Lower leg skin (tissue), 3 donors: ENCODE data around the gene SNAPIN.

ENCODE experiments used
- POLR2A ChIP-seq, 2 donors: fragments of 450-650 bp; IDR thresholded peaks; one replicate each; pipeline ENCODE4 v1.6.1; 2016 to 2017; ENCODE audit warnings: antibody characterized with exemption in 2 of 2, mild to moderate bottlenecking in 1 of 2, moderate library complexity in 1 of 2
- TF ChIP-seq, protein P1 (sequence below), 3 donors: fragments of 450-650 bp; IDR thresholded peaks; one replicate each; pipeline ENCODE4 v1.5.1; 2016; ENCODE audit warnings: antibody characterized with exemption in 3 of 3, mild to moderate bottlenecking in 3 of 3, moderate library complexity in 2 of 3

DNA sequence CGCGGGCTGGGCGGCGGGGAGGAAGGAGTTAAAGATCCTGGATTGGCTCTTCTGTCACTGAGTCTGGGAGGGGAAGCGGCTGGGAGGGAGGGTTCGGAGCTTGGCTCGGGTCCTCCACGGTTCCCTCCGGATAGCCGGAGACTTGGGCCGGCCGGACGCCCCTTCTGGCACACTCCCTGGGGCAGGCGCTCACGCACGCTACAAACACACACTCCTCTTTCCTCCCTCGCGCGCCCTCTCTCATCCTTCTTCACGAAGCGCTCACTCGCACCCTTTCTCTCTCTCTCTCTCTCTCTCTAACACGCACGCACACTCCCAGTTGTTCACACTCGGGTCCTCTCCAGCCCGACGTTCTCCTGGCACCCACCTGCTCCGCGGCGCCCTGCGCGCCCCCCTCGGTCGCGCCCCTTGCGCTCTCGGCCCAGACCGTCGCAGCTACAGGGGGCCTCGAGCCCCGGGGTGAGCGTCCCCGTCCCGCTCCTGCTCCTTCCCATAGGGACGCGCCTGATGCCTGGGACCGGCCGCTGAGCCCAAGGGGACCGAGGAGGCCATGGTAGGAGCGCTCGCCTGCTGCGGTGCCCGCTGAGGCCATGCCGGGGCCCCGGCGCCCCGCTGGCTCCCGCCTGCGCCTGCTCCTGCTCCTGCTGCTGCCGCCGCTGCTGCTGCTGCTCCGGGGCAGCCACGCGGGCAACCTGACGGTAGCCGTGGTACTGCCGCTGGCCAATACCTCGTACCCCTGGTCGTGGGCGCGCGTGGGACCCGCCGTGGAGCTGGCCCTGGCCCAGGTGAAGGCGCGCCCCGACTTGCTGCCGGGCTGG, 20.2 kb downstream of the SNAPIN start, which contains the start of gene NPR1:
- TF ChIP-seq, protein P1, sequence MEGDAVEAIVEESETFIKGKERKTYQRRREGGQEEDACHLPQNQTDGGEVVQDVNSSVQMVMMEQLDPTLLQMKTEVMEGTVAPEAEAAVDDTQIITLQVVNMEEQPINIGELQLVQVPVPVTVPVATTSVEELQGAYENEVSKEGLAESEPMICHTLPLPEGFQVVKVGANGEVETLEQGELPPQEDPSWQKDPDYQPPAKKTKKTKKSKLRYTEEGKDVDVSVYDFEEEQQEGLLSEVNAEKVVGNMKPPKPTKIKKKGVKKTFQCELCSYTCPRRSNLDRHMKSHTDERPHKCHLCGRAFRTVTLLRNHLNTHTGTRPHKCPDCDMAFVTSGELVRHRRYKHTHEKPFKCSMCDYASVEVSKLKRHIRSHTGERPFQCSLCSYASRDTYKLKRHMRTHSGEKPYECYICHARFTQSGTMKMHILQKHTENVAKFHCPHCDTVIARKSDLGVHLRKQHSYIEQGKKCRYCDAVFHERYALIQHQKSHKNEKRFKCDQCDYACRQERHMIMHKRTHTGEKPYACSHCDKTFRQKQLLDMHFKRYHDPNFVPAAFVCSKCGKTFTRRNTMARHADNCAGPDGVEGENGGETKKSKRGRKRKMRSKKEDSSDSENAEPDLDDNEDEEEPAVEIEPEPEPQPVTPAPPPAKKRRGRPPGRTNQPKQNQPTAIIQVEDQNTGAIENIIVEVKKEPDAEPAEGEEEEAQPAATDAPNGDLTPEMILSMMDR (IDR thresholded peaks at IDR 0.05): no peak
- no peak for TF ChIP-seq POLR2A (IDR thresholded peaks at IDR 0.05)
